NCI-H226 (cell line): ENCODE results near the gene FOXN3.

Experiments
- DNase-seq: peaks from one replicate; pipeline ENCODE4 v3.0.0-alpha.2; 2015

FOXN3 gene

GRCh38 chr14:89356927-89357326, 60.1 kb downstream of the FOXN3 start:
- DNase-seq, result no peak

- DNase-seq, result no peak
Observed at GRCh38 chr14:89356496-89356895, 60.5 kb downstream of the FOXN3 start.

GRCh38 chr14:89353766-89354113, 63.3 kb downstream of the FOXN3 start:
- no peak for DNase-seq

- no peak for DNase-seq
Observed at GRCh38 chr14:89352976-89353765, 63.9 kb downstream of the FOXN3 start.

- DNase-seq, result no peak
Observed at GRCh38 chr14:89351516-89352404, 65.3 kb downstream of the FOXN3 start.

GRCh38 chr14:89351221-89351515, 65.9 kb downstream of the FOXN3 start:
- DNase-seq, result no peak

GRCh38 chr14:89350152-89350551, 66.9 kb downstream of the FOXN3 start:
- no peak for DNase-seq

- peak; percentile 2 for DNase-seq
Observed at GRCh38 chr14:89349171-89350008, 67.6 kb downstream of the FOXN3 start.

- no peak for DNase-seq
Observed at GRCh38 chr14:89348722-89349121, 68.3 kb downstream of the FOXN3 start.

- no peak for DNase-seq
Observed at GRCh38 chr14:89347885-89348284, 69.1 kb downstream of the FOXN3 start.

- DNase-seq, result no peak
Observed at GRCh38 chr14:89344920-89345254, 72.1 kb downstream of the FOXN3 start.

GRCh38 chr14:89343356-89343755, 73.7 kb downstream of the FOXN3 start:
- DNase-seq, result no peak

- no peak for DNase-seq
Observed at GRCh38 chr14:89342049-89342448, 75.0 kb downstream of the FOXN3 start.

- no peak for DNase-seq
Observed at GRCh38 chr14:89340200-89341181, 76.5 kb downstream of the FOXN3 start.

GRCh38 chr14:89339579-89339978, 77.5 kb downstream of the FOXN3 start:
- no peak for DNase-seq

- no peak for DNase-seq
Observed at GRCh38 chr14:89339158-89339557, 77.9 kb downstream of the FOXN3 start.

- DNase-seq, result no peak
Observed at GRCh38 chr14:89336338-89336737, 80.7 kb downstream of the FOXN3 start.

- DNase-seq, result no peak
Observed at GRCh38 chr14:89332031-89332430, 85.0 kb downstream of the FOXN3 start.

GRCh38 chr14:89331398-89331797, 85.6 kb downstream of the FOXN3 start:
- no peak for DNase-seq

GRCh38 chr14:89330236-89331002, 86.6 kb downstream of the FOXN3 start:
- DNase-seq, result no peak

GRCh38 chr14:89327771-89328212, 89.2 kb downstream of the FOXN3 start:
- no peak for DNase-seq
